K562 (cell line): ENCODE results near the gene TSHZ1.

ENCODE experiments used
- BACH1 ChIP-seq: fragments of 200-800 bp; sonication (Bioruptor generic); IDR thresholded peaks from 2 replicates; pipeline ENCODE4 v1.6.1; 2016; ENCODE audit warnings: missing genetic modification characterization, missing compliant biosample characterization
- BRCA1 ChIP-seq, 2 experiments: fragments of 450-650 bp in 1 of 2; sonication (generic) in 1 of 2; formaldehyde crosslinking in 1 of 2; IDR thresholded peaks; 2 replicates each; pipeline versions ENCODE4 v1.5.0 to v1.6.1; 2017 to 2020; ENCODE audit warnings: mild to moderate bottlenecking in 1 of 2, missing genetic modification reagents in 1 of 2
- BRF2 ChIP-seq: IDR thresholded peaks from 3 replicates; pipeline ENCODE4 v1.6.1; 2011; ENCODE audit warnings: borderline replicate concordance, mild to moderate bottlenecking; ENCODE audit not compliant: insufficient read length, insufficient read depth
- CHD1 ChIP-seq: fragments of 200-600 bp; sonication (generic); IDR thresholded peaks from one replicate; pipeline ENCODE4 v1.6.1; 2012; ENCODE audit warnings: mild to moderate bottlenecking, moderate library complexity, low read length, inconsistent platforms
- POLR2A ChIP-seq: fragments of 450-650 bp; conservative IDR thresholded peaks from 2 replicates; pipeline ENCODE4 v1.6.1; 2016
- RNF2 ChIP-seq: sonication (generic); IDR thresholded peaks from 2 replicates; pipeline ENCODE4 v1.6.1; 2016
- SIN3A ChIP-seq, 2 experiments: fragments of 150-350 bp in 1 of 2; IDR thresholded peaks; 2 replicates each; pipeline ENCODE4 v1.6.1; 2011 to 2016; ENCODE audit warnings: borderline replicate concordance in 2 of 2, low read depth in 2 of 2, low read length in 2 of 2, mild to moderate bottlenecking in 2 of 2, moderate library complexity in 2 of 2; ENCODE audit not compliant: control insufficient read depth in 1 of 2
- SP1 ChIP-seq: sonication (generic); formaldehyde crosslinking; IDR thresholded peaks from 2 replicates; pipeline ENCODE4 v1.8.1; 2022; ENCODE audit warnings: mild to moderate bottlenecking, missing genetic modification reagents
- SREBF1 ChIP-seq: fragments of 150-350 bp; IDR thresholded peaks from 2 replicates; pipeline ENCODE4 v1.6.1; 2014; ENCODE audit warnings: antibody characterized with exemption, low read depth, low read length, borderline replicate concordance
- UBTF ChIP-seq, 2 experiments: IDR thresholded peaks; 2 replicates each; pipeline ENCODE4 v1.6.1; 2012; ENCODE audit warnings: improper control_type of control experiment in 2 of 2, low read depth in 2 of 2, low read length in 2 of 2, borderline replicate concordance in 1 of 2
- USF1 ChIP-seq: sonication (generic); formaldehyde crosslinking; IDR thresholded peaks from 2 replicates; pipeline ENCODE4 v1.9.0; 2022; ENCODE audit warnings: mild to moderate bottlenecking, missing genetic modification reagents
- ZNF263 ChIP-seq: sonication (generic); formaldehyde crosslinking; IDR thresholded peaks from 2 replicates; pipeline ENCODE4 v1.8.0; 2022; ENCODE audit warnings: mild to moderate bottlenecking, missing genetic modification reagents, borderline replicate concordance
- TF ChIP-seq, protein P1 (sequence below): fragments of 450-650 bp; formaldehyde crosslinking; IDR thresholded peaks from 2 replicates; pipeline ENCODE4 v1.4.0; 2022; ENCODE audit warnings: missing genetic modification characterization

DNA sequence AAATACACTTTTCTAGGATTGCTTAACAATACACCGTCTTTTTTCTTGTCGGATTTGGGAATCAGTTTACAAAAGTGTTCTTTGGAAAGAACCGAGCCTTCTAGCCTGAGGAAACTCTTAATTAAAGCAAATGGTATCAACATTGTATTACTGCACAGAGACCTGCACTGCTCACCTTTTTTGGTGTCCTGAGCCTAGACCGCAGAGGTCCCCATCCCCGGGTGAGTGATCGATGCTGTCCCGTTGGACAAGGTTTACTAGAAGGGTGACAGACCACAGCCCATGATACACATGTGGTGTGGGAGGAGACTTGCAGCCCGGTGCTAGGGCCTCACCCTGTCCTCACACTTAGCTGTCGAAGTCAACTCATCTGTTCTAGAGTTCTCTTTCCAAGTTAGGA lies 55.3 kb downstream of the TSHZ1 start:
- TF ChIP-seq BRF2 (no peak), CHD1 (no peak), BACH1 (tag) (no peak), RNF2 (no peak), BRCA1 (IDR thresholded peaks at IDR 0.05) (no peak), BRCA1 (CRISPR knock-in tag; IDR thresholded peaks at IDR 0.05) (no peak), SREBF1 (no peak), SP1 (CRISPR knock-in tag) (no peak), USF1 (CRISPR knock-in tag) (no peak), POLR2A (no peak), UBTF (IDR thresholded peaks at IDR 0.05; ENCODE audit: borderline replicate concordance in 1 of 2, low read depth in 2 of 2, low read length in 2 of 2) (no peak), ZNF263 (CRISPR knock-in tag) (no peak), SIN3A (IDR thresholded peaks at IDR 0.05; ENCODE audit: borderline replicate concordance in 2 of 2, control insufficient read depth in 1 of 2, low read depth in 2 of 2, low read length in 2 of 2) (no peak)
- TF ChIP-seq, protein P1, sequence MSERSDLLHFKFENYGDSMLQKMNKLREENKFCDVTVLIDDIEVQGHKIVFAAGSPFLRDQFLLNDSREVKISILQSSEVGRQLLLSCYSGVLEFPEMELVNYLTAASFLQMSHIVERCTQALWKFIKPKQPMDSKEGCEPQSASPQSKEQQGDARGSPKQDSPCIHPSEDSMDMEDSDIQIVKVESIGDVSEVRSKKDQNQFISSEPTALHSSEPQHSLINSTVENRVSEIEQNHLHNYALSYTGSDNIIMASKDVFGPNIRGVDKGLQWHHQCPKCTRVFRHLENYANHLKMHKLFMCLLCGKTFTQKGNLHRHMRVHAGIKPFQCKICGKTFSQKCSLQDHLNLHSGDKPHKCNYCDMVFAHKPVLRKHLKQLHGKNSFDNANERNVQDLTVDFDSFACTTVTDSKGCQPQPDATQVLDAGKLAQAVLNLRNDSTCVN (CRISPR knock-in tag) = no peak
